Superior temporal gyrus (tissue), 1 donor: ENCODE results near the gene MRPL30.
A peak's percentile ranks its signal among the peaks of the same experiment; 100 is the strongest.
"Not testable (repeated sequence)": the region's sequence is repeated elsewhere in the genome, so short reads cannot be mapped to it uniquely, and the experiment has no call there.

Source experiments
- DNase-seq: peaks from one replicate; pipeline ENCODE4 v3.0.0-alpha.2; 2016; ENCODE audit errors: extremely low spot score

The MRPL30 gene

DNA sequence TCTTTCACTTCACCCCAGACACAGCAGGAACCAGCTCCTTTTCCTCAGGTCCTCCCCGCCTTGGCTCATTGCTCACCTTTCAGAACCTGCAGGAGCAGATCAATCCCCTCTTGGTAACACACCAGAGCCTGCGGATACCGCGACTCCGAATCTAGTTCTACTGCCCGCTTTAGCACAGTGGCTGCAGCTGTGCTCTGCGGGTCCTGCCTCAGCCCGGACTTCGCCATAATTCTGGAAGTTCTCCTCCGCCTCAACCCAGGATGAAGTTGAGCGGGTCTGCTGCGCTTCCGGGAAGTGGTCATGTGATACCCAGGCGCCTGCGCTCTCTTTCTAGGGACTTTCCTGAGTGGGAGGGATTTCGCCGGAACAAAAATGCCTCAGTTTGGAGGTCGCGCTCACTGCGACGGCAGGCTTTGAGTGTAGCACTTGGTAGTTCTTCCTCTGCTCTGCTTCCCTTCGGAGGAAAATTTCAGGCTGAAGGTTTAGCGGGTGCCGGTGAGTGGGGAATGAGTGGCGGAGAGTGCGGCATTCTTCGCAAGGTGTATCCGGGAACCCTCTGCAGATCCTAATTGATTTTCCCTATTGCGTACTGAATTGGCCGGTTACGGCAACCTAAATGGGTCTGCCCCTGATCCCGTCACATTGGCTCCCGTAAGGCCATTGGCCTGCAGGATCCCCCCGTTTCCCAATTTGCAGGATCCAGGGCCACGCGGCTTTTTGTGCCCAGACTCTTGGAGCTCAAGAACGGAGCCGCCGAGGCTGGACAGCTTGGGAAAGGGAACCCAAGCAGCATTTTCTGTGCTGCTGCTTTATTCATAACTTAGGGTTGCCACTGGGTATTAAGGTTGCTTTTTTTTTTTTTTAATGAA, at the start of gene MRPL30, which contains the start of gene MITD1:
Gene MRPL30, plus strand, starts transcription at position 430 of the 869 bp plus-strand sequence. CDS start 5,020 bp downstream, outside the sequence.
Gene MITD1, minus strand, starts transcription at position 304 of the 869 bp plus-strand sequence. Its CDS starts 77 bp downstream, at position 227.
- peak; percentile 99 for DNase-seq

DNA sequence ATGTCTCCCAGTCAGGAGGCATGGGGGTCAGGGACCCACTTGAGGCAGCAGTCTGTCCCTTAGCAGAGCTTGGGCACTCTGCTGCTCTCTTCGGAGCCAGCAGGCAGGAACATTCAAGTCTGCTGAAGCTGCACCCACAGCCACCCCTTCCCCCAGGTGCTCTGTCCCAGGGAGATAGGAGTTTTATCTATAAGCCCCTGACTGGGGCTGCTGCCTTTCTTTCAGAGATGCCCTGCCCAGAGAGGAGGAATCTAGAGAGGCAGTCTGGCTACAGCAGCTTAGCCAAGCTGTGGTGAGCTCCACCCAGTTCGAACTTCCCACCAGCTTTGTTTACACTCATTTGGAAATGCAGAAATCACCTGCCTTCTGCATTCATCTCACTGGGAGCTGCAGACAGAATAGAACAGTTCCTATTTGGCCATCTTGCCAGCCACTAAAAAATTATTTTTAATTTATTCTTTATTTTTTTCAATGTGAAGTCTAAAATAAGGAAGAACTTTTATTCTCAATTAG, 45.9 kb upstream of the MRPL30 start:
- DNase-seq = not testable (repeated sequence)

DNA sequence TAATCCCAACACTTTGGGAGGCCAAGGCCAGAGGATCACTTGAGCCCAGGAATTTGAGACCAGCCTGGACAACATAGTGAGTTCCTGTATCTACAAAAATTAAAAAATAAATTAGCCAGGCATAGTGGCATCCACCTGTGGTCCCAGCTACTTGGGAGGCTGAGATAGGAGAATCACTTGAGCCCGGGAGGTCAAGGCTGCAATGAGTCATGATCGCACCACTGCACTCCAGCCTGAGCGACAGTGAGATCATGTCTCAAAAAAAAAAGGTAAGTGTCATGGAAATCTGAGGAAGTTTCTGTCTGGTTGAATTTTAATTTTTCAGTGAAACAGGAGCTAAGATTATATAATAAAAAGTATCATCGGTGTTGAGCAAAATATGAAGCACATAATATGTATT, 42.0 kb upstream of the MRPL30 start:
- DNase-seq = no peak

DNA sequence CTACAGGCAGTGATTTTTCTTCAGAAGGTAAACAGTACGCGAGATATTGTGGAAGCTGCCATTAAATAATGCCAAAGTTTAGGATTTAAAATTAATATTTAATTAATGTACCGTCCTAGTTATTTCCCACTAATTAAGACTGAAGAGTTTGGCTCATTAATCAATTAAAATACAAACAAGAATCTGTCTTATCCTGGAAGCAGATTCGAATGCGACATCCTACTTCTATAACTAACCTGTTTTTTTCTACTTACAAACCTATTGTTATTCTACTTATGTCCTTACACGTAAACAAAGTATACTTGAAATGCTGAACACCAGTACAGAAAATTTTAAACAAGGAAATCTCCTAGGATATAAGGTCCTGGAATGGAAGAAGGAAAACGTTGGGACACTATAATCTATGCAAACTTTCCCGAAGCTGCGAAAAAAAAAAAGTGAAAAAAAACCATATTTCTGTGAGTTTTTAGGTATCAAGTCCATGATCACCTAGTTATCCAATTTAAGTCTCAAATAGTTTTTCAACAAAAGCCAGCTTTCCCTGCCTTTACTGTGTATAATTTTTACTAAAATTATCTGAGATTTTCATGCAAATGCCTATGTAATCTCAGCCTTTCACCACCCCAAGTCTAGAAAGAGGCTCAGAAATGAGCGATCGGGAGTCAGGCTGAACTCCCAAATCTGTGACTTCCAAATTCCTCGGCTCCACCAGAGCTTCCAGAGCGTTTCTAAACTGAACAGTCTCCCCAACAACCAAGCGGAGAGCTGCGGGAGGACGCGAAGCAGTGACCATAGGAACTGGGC, 40.7 kb upstream of the MRPL30 start:
- DNase-seq = peak; percentile 62

DNA sequence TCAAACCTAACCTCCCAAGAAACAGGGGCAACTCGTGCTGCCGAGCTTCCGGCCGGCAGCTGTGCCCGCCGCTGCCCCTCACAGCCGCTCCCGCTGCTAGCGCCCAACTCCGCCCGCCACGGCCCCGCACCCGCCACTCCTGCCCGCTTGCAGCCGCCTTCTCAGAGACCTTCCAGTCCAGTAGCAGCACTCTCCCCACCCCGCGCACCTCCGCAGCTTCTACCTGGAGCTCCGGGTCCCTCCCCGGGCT, 40.2 kb upstream of the MRPL30 start:
- no peak for DNase-seq

DNA sequence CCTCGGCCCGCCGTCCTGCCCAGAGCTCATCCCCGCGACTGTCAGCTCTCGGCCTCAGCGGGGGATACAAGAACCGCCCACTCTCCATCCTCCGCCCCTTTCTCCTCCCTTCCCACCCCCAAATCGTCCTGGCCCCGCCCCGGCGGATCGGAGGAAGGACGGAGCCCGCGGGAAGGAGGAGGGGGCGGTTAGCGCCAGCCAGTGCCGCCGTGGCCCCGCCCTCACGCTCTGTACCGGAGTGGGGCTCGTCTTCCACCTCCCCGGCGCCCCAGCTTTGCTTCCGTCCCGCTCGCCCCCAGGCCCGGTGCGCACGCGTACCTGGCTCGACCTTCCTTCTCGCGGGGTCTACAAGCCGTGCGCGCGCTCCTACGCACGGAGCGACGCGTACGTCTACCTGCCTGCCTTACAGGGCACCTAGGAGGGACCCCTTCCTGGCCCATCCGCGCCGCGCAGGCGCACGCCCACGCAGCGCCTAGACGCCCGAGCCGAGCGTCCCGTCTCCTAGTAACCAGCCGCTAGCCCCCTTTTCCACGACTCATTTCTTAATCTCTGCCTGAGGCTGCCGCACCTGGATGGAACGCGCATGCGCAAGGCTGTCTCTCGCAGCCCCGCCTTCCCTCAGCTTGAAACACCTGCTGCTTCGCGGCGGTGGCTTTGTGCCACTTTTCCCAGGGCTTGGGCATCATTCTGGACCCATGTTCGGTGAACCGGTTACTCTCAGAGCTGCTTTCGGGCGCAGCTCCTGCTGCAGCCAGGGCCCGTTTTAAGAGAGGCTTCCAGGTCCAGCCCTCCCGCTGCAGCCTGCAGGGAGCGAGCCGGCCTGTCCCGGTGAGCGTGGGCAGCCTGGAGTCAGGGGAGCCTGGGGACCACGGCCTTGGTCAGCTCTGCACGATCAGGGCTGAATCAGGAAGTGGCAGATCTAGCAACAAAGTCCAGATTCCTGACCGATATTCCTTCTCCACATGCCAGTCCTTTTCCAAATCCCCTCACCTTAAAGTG, 39.6 kb upstream of the MRPL30 start, which contains the start of gene C2orf15:
Gene C2orf15, plus strand, starts transcription at position 598 of the 999 bp plus-strand sequence. CDS start 8,852 bp downstream, outside the sequence.
- DNase-seq = peak; percentile 89

DNA sequence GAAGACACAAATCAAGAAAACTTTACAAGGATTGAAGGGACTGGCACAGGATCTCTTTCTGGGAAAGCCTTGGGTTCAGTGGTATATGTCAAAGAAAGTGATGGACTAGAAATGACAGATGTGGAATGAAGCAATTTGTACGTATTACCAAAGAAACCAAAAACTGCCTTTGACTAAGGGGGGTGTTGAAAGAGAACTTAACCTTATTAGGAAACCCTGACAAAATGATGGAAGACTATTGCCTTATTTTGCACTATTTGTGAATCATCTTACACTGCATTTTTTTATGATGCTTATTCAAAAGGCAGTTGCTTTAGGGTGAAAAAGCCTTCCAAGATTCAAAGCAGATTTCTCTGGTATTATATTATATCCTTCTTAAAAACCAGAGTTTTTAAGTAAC, 30.3 kb upstream of the MRPL30 start:
- peak; percentile 2 for DNase-seq

DNA sequence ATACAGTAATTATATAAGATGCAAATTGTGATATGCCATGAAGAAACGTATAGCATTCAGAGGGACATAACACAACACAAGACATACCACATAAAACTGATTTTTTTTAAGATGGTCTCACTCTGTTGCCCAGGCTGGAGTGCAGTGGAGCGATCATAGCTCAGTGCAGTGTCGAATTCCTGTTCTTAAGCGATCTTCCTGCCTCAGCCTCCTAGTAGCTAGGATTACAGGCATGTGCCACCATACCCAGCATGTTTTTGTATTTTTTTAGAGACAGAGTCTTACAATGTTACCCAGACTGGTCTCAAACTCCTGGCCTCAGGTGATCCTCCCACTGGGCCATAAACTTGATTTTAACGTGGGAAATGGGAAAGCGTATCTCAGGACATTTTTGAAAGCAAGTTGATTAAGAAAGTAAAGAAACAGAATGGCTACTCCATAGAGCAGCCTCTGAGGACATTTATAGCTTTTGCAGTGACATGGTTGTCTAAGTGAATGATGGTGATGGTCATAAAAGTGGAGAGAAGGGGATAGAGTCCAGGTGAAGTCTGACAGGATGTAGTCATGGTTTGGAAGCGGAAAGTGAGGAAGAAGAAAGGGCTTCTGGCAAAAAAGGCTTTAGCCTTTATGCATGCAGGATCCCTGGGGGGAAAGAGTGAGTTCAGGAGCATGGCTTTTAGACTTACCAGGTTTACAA, 28.6 kb upstream of the MRPL30 start:
- no peak for DNase-seq

DNA sequence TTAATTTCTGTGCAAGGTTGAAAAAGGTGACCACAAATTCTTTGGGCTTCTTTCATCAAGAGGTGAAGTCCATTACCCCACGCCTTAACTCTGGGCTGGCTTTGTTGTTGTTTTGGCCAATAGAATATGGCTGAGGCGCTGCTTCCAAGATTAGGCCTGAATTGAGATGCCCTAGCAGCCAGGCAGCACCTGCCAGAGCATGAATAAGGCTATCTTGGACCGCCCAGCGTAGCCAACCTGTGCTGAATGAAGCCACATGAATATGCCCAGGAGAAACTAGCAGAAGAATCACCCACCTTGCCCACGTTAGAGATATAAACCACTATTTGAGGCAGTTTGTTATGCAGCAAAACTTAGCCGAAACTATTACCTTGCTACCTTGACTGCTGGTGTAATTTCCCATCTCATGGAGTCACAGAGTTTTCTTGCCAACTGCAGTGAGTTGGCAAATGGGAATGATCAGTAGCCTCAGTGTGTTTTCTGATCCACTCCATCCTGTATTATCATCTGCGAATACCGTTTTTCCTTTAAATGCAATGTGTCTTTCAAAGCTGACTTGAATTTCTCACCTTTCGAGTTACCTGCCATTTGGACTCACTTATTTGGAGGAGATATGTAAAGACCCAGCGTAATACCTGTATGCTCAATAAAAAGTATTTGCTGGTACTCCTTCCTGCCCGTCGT, 26.9 kb upstream of the MRPL30 start:
- DNase-seq = peak; percentile 59

DNA sequence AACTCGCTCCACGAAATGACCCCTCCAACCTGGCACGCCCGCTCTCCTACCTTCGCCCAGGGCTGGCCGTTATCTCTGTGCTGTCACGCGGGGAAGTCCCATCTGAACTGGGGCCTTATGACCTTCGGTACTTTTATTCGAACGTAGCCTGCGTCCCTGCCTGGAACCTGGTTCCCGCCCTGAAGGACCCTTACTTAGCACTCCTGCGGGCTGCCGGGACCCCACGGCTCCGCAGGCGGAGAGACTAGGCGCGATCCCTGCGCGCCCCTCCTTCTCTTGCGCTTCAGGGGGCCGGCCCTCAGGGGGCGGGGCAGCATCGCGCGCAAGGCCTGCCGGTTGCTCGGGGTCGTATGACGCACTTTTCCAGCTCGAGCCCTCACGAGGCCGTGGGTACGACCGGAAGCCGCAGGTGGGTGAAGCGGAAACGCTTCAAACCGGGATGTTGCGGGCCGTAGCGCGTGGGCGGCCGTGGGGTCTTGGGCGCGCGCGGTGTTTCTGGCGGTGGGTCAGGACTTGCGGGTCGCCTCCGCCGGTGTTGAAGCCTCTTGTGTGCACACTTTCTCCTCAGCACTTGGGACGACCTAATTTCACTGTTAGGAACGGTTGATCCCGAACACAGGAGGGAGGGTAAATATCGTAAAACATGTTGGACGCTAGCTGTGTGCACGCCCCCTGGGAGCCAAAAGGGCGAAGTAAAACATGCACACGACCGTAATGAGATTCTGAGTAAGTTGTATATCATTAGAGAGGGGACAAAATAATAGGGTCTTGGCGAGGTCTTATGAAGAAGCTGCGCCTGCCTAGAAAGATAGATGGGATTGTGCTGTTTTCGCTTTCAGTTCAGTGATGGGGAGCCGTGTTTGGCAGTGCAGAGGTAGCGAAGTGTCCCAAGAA, 26.1 kb upstream of the MRPL30 start, which contains the start of the genes LIPT1 and TSGA10:
Gene LIPT1, plus strand, starts transcription at position 325 of the 894 bp plus-strand sequence. CDS start 6,991 bp downstream, outside the sequence.
Gene TSGA10, minus strand, starts transcription at position 300 of the 894 bp plus-strand sequence. CDS start 45,503 bp downstream, outside the sequence.
- peak; percentile 91 for DNase-seq

DNA sequence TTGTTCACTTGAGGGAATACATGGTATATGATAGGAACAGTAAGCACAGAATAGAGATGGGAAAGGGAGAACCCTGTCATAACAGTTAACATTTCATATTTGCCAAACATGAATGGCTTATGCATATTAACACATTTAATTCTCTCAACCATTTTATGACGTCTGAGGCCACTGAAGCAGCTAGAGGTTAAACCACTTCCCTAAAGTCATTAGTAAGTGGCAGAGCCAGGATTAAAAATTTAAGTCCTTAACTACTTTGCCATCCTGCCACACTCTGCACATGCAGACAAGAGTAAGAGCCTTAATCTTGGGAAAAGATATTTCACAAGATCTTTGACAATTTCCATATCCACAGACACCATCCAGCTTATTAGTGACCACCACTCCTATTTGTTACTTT, 24.1 kb upstream of the MRPL30 start:
- no peak for DNase-seq

DNA sequence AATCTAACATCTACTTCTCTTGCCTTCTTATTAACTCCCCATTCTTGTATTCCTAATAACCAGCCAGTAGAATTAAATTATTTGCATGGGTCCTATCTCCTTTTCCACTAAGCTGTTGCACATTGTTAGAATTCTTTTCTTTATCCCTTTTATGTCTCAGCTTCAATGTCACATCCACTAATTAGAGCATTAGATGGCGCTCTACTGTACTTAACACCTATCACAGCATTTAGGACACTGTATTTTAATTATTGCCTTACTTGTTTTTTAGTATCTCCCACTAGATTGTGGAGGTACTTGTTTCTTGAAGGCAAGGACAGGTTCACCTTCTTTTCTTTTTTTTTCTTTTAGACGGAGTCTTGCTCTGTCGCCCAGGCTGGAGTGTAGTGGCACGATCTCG, 22.4 kb upstream of the MRPL30 start:
- no peak for DNase-seq

DNA sequence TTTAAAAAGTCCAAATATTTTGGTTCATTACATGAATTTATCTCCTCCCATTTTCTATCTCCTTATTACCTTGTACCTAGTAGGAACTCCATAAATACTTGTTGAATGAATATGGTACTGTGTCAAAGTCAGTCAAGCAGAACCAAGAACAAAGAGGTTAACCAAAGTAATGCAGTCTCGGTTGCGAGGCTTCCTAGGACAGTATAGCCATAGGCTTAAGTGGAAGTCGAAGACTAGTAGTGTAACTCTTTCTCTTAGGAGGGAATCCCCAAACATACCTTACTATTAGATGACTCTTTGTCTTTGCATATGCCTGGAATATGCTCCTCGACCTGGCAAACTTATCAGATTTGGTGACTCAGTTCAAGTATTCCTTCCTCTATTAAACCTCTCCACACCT, 21.4 kb upstream of the MRPL30 start:
- no peak for DNase-seq

DNA sequence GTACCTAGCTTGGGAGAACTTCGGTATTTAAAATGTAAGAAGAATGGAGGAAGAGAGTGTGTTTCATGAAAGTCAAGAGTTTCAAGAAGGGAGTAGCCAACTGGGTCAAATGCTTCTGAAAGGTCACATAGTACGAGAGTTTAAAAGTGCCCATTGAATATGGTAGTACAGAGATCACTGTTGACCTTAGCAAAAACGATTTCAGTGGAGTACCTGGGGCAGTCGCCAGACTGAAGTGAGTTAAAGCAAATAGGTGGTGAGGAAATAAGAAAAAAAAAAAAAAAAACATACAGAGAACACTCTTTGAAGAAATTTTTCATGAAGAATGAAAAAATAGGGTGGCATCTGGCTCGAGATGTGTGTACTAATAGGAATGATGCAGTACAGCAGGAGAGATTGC, 14.8 kb upstream of the MRPL30 start:
- no peak for DNase-seq

DNA sequence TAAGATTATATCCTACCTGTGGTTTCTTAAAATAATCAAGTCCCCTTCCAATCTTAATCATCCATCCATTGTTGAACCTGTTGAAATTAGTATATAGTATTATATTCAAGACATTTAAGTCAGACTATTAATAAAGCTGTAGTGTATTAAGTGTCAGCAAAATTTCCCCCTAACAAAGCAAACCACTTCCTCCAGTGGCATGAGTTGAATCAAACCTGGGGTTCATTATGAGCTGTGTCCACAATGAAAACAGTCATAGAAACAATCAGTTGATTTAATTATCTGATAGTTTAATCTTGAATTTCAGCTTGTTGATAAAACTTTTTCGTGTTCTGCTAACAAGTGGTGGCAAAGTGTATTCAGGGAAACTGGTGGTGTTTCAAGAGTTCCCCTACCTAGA, 11.4 kb upstream of the MRPL30 start:
- DNase-seq = no peak

DNA sequence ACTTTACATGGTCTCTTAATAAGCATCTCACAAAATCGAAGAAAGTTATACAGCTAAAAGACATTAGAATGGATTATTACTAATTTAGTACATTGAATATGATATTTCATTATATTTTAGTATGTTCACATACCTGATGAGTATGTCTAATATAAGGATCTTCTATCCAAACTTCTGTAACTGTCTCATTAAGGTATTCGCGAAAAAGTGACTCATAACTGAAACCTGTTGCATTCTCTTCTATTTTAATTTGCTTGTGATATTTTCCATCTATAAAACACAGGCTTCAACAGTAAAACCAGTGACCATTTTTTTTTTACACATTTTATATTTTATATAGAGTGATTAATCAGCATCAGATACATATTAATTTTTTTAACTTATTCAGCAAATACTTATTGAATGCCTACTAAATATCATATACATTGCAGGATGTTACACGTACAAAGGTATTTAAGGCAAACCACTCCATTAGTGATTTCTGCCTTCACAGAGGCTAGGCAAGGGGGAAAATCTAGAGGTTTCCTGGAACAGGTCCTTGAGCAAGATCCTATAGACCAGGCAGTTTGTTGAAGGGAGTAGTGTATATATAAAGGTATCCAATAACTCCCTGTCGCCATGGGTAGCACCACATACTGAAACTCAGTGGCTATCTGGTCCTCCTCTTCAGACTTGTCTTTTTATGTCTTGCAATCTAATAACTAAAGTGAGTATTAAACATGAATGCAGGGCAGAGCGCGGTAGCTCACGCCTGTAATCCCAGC, 9.4 kb upstream of the MRPL30 start:
- DNase-seq = no peak

DNA sequence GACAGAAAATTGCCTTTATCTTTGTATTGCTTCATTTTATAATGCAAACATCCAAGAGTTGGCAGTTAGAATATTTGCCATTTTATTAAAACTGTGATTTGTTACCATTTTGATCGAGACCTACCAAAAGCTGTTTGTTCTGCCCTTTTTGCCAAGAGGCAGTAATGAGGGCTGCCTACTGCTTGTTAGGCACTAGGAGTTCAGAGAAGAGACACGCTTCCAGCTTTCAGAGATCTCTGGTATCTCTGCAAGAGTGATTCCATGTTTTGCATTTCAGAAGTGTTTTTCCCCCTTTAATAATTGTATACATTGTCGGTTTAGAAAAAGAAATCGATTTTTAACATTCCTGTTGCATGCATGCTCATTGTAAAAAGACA, 628 bp downstream of the MRPL30 start:
- no peak for DNase-seq

DNA sequence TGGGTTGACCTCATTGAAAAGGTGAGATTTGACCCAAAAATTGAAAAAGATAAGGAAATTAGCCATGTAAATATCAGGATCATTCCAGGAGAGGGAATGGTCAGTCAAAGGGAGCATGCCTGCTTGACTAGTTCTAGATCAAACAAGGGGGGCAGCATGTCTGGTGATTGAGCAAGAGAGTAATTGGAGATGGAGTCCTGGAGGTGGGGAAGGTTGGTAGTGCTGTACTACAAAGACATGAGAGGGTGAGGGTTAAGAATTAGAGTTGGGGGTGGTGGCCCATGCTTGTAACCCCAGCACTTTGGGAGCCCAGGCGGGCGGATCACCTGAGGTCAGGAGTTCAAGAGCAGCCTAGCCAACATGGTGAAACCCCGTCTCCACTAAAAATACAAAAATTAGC, 2.0 kb downstream of the MRPL30 start:
- DNase-seq = no peak
